Hematopoietic multipotent progenitor cell treated with erythropoietin and hydrocortisone succinate and interleukin-3 and kit ligand, for 15 days (in vitro differentiated cells): ENCODE data around the gene TATDN3.
"Not testable (repeated sequence)": the region's sequence is repeated elsewhere in the genome, so short reads cannot be mapped to it uniquely, and the experiment has no call there.

ENCODE experiments used
- DNase-seq: peaks from one replicate; pipeline ENCODE4 v3.0.0-alpha.2; 2015; ENCODE audit warnings: low spot score

The TATDN3 gene

DNA sequence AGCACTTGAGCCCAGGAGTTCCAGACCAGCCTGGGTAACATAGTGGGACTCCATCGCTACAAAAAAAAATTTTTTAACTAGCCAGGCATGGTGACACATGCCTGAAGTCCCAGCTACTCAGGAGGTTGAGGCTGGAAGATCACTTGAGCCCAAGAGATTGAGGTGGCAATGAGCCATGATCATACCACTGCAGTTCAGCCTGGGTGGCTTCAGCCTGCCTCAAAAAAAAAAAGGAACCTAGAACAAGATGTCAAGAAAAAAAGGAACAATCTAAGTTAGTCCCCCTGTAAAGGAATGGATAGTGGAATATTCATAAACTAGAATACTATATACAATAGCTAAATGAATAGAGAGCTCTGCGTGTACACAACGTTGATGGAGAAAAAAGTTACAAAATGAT lies 14.5 kb upstream of the TATDN3 start:
- DNase-seq = no peak

DNA sequence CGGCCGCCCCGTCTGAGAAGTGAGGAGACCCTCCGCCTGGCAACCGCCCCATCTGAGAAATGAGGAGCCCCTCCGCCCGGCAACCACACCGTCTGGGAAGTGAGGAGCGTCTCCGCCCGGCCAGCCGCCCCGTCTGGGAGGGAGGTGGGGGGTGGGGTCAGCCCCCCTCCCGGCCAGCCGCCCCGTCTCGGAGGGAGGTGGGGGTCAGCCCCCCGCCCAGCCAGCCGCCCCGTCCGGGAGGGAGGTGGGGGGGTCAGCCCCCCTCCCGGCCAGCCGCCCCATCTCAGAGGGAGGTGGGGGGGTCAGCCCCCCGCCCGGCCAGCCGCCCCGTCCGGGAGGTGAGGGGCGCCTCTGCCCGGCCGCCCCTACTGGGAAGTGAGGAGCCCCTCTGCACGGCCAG lies 12.6 kb upstream of the TATDN3 start:
- not testable (repeated sequence) for DNase-seq

DNA sequence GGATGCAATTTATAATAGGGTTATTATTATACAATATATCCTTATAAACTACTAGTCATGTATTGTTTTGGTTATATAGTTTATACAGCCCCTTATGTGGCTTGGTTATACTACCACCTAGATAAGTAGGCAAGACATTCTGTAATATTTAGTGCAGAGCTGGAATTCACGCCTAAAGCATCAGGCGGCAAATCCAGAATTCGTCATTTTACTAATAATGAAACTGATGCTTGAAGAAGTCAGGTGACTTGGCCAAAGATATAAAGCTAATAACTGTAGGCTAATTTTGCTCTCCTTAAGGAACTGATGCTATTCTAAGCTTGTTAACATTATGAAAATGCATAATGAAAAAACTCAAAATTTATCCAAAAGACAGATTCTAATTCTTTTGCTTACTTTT lies 10.9 kb upstream of the TATDN3 start:
- no peak for DNase-seq

DNA sequence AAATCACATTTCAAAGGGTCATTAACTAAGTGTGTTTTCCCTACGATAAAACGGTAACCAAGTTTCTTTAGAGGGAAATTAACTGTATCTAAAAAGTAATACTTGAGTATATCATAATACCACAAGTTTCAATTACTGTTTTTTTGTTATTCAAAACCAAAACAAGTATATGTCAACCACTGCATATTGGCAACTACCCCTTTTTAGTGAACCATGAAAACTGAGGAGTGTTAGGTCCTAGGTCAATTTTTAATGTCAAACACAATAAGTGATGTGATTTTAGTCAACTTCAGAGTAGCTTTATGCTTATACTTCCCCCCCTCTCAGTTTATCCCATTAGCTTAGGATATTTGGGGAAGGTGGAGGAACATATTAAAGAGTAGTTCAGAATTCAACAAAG lies 10.5 kb upstream of the TATDN3 start:
- no peak for DNase-seq

DNA sequence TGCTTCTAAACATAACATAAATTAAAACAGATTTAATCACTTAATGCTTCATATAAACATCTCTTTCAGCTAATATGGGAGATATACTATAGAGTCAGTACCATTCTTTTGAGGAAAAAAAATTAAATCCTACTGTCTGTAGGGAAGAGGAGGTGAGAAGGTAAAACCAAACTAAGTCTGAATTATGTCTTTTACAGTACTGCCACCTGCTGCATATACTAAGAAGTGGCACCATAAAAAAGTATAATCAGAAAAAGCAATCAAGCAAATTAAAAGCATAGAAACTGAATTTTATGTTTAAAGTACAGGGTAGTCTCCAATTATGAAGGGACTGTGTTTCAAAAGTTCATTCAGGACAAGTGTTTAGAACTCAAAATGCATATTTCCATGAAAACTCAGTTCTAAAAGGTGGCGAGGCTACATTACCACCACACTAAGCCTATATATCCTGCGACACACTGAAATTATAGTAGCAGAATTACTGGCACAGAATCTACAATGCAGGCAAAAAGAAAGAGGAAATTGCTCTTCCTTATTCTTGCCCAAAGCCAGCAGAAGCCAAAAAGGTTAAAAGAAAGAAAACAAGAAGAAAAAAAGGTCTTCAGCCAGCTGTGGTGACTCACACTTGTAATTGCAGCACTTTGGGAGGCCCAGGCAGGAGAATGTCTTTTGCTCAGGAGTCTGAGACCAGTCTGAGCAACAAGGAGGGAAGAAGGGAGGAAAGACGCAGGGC lies 9.1 kb upstream of the TATDN3 start:
- DNase-seq = peak; percentile 31

DNA sequence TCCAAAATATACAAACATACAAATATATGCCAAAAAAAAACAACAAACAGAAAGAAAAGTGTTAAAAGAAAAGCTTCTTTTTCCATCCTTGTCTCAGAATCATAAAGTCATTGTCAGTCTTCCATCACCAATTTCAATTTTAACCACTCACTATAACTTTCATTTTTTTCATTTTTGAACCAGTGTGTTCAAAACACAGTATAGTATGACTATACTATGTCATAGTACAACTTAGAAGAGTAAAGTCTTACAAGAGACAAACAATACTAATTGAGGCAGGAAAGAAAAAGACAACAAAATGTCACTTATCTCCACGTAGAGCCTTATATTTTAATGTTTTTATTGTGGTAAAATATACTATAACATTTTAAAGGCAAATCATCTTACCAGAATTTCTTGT lies 7.7 kb upstream of the TATDN3 start:
- DNase-seq = no peak

DNA sequence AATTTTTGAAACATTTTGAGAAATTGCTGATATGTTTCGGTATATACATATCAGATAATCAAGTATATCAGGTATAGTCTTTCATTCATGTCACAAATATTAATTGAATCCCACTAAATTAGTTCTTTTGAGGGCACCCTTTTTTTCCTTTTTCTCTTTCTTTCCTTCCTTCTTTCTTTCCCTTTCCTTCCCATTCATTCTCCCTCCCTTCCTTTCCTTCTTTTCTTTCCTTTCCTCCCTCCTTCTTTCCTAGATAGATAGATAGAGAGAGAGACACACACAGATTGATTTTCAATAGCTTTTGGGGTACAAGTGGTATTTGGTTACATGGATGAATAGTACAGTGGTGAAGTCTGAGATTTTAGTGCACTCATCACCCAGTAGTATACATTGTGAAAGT lies 5.8 kb upstream of the TATDN3 start:
- no peak for DNase-seq

DNA sequence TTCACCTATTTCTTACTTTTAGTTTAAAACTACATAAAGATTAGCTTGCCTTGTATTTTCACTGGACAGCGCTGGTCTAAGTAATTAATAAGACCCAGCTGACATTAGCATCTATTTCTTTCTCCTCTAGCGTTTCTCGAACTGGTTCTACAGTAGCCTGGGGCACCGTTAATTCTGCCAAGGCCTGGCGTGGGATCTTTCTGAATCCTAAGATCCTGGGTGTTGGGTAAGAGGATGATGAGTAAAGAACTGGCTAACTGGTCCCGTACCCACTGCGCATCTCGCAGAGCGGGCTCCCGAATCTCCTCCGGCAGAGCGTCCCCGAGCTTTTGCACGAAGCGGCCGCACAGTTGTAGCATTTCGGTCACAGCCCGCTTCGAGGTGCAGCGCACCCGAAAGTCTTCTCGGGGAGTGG lies 426 bp upstream of the TATDN3 start:
- no peak for DNase-seq

DNA sequence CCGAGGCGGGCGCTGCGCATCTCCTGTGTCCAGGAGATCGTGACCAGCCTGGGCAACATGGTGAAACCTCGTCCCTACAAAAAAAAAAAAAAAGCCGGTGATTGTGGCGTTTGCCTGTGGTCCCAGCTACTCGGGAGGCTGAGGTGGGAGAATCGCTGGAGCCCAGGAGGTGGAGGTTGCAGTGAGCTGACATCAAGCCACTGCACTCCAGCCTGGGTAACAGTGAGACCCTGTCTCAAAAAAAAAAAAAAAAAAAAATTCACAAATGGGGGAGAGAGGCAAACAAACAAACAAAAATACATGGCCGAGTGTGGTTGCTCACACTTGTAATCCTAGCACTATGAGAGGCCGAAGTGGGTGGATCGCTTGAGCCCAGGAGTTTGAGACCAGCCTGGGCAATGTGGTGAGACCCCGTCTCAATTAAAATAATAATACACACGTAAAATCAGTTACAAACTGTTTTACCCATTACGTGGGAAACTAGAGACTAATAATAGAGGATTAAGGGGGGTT lies 758 bp downstream of the TATDN3 start:
- DNase-seq = no peak

DNA sequence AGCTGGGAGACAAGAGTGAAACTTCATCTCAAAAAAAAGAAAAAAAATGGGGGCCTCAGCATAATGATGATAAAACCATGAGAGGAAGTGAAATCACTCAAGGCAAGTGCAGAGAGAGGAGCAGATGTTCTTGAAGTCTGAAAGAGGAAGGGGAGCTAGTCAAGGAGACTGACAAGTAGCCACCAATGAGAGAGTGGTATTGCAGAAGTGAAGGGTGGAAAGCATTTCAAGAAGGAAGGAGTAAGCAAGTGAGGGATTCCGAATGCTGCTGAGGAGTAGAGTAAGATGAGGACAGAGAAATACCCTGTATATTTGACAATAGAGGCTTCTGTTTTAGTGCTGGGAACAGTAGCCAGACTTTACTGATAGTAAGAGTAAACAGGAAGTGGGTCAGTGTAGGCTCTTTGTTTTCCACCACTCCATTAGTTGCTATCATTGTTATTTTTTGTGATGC lies 2.9 kb downstream of the TATDN3 start:
- no peak for DNase-seq

DNA sequence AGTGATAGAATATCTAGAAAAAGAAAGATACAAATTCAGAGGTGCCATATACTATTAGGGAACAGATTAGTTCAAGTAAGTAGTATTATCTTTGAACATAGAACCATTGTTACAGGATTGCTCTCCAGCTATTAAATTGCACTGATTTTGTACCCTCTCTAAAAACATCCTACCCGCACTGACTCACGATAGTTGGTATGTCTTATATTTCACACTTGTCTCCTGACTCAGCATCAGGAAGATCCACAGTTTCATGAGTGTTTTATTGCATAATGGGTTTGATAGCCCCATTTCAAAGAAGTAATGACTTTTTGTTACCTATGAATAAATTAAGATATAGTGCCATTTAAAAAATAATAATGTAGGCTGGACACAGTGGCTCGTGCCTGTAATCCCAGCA lies 6.0 kb downstream of the TATDN3 start:
- no peak for DNase-seq

DNA sequence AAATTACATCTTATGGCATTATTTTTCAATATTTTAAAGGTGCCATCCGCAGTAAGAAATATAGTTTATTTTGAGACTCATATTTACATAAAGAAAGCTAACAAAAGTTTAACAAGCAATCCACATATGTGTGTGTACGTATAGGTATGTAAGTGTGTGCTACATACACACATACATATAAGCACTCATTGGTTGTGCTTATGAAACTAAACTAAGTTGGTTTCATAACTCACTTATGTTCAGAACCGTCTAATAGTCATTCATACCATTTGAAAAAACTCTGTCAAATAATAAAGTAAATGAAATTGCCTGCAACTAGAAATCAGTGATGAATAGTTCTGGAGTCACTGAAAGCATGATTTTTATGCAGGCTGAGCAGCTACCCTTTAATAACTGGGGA lies 14.1 kb downstream of the TATDN3 start:
- DNase-seq = no peak

DNA sequence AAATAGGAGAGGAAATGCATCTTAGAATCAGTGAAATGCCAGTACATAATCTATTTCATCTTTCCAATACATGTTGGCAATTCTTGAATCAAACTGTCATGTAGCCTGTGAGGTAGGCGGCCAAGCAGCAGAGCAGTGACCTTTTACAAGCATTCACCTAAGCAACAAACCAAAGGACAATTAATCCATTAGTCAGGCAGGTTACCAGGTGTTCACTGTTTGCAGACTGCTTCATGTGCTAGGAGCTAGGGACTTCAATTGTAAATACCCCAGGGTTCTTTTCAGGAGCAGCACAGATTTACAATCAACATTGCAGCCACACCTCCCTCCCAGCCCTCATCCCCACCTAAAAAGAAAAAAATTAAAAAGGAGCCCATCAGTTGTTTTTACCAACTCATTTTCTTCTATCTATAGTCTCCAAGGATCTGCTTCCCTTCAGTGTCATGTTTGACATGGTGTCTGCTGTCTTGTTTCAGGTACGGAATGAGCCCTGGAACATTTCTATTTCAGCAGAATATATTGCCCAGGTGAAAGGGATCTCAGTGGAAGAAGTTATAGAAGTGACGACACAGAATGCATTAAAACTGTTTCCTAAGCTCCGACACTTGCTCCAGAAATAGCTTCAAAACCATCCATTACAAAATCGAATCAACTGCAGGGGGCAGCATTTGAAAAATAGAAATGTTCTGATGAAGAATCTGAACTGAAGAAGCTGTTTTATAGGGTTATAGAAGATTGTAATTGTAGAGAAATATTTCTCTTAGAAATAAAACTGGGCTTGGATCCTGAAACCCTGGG lies 23.0 kb downstream of the TATDN3 start:
- DNase-seq = peak; percentile 26

DNA sequence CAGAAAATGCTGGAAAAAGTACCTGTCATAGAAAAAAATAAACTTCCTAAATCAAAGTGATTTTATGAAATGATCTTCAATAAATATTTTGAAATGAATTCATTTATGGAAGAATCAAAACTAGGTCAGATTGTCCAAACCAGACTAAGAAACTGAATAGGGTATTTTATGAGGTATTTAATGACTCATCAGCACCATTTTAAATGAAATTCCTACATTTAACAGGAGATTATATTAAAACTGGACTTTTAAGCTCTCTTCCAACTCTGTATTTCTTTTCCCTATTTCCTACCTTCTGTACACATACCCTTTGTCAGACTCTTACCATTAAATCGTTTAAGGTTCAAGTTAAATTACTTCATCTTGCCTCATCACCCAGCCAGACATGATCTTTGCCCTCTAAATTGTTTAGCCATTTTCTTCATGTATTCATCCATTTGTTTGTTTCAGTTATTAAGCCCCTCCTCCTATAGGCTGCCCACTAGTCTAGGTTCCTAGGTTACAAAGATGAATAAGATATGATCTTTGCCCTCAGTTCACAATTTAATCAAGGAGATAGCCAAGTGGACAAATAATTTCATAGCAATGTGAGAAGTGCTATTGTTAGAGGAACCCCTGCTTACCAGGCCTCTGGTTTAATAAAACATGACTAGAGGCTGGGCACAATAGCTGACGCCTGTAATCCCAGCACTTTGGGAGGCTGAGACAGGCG lies 25.0 kb downstream of the TATDN3 start:
- no peak for DNase-seq

DNA sequence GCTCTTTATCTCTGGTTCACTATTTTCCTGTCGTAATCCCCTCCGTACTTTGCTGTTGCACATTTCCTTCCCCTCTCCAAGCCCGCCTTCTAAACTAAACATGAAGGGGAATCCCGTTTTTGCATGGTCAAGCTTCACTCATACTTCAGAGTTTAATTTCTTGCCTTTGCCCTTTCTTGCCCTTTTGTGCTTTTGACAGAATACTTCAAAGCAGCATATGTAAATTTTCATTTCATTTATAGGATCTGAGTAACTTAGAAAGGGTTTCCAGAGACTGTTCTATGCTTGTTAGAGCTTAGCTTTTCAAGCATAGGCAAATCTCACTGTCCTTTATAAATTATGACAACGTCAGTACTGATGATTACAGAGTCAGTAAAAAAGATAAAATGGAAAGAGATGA lies 28.0 kb downstream of the TATDN3 start:
- no peak for DNase-seq

DNA sequence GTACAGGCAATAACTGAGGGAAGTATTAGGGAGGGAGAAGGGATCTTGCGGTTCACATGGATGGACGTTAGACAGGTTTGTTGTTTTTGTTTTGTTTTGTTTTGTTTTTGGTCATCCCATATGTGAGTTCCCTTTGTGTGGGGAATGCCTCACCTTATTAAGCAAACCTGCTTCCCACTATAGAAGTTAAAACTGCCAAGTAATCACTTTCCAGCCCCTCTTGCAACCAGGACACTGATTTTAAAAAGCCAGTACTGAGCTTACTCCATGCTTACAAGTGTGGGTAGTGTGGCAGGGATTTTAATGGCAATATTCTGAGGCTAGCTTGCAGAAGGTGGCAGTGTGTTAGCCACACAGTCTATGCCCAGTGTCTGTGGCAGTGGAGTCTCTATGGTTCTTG lies 29.3 kb downstream of the TATDN3 start:
- no peak for DNase-seq

DNA sequence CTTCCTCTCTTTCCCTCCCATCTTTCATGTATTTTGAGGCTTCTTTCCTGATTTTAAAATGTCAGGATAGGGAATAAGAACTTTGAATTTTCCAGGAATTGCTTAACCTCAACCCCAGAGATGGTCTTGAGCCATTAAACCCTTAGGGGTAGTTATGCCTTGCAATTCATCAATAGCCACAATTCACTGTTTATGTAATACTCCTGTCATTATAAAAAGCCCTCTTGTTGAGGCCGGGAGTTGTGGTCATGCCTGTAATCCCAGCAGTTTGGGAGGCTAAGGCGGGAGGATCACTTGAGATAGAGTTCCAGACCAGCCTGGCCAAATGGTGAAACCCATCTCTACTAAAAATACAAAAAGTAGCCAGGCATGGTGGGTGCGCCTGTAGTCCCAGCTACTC lies 31.3 kb downstream of the TATDN3 start:
- no peak for DNase-seq

DNA sequence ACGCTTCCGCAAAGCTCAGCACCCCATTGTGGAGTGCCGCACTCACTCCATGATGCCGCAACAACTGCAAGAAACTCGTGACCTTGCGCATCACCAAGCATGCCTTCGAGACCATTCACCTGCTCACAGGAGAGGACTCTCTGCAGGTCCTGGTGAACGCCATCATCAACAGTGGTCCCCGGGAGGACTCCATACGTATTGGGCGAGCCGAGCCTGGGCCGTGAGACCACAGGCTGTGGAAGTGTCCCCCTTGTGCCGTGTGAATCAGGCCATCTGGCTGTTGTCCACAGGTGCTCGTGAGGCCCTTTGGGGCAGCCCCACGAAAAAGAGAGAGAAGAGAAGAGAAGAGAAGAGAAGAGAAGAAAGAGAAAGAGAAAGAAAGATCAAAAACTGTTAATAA lies 32.5 kb downstream of the TATDN3 start:
- no peak for DNase-seq

DNA sequence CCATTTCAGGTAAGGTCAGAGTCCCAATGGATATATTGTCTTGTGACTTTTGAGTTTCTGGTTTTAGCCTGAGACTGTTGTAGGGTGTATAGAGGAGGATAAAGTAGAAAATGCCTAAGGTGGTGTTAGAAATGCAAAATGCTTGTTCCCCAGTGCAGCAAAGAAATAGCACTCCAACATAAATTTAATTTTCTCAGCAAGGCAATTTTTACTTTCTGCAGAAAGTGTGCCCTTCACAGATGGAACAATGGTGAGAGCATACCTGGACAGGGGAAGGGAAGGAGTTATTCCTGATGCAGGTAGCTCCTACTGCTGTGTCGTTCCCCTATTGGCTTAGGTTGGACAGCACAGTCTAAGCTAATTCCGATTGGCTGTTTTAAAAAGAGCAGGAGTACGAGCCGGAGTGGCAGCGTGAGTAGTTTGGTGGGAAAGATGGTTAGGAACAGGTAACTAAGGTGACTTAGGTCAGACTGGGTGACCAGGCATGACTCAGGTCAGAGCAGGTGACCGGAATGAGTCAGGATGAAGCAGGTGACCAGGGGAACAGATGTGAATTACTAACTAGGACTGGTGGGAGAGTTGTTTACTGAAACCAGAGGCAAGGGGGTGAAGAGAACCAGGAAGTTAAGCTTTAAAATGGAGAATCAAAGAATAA lies 34.2 kb downstream of the TATDN3 start:
- DNase-seq = no peak

DNA sequence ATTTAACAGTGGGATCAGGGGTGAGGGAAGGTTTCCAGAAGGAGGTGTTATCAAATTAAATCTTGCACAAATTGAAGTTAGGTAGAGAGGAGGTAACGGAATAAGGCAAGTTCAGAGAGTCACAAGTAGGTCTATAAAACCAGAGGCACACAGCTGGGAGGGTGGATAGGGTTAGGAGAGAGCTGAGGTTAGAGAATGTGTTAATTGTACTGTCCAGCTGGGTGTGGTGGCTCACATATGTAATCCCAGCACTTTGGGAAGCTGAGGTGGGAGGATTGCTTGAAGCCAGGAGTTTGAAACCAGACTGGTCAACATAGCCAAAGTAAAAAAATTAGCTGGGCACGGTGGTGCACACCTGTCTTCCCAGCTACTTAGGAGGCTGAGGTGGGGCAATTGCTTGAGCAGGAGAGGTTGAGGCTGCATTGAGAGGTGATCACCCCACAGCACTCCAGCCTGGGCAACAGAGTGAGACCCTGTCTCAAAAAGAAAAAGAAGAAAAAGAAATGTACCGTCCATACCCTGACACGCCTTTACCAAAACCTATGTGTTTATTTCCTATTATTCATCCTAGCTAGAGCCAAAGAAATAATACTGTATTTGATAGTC lies 35.6 kb downstream of the TATDN3 start:
- DNase-seq = no peak

DNA sequence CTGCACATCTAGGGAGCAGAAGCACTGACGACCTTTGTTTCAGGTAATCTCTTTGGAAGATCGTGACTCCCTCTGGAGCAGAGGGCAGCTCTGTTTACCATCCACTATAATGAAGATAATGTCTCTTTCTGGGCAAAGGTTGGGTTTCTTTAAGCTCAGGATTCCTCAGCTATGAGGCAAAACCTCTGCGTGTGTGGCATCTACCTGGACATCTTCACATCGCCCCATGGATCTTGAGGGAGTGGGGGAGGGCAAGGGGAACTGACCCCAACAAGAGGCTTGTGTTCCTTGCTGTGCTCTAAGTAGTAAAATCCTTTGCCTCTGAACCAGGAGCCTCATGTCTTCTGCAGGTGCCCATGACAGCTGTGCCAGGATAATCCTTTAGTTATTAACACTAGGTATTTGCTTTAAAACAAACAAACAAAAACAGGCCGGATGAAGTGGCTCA lies 36.2 kb downstream of the TATDN3 start:
- no peak for DNase-seq

DNA sequence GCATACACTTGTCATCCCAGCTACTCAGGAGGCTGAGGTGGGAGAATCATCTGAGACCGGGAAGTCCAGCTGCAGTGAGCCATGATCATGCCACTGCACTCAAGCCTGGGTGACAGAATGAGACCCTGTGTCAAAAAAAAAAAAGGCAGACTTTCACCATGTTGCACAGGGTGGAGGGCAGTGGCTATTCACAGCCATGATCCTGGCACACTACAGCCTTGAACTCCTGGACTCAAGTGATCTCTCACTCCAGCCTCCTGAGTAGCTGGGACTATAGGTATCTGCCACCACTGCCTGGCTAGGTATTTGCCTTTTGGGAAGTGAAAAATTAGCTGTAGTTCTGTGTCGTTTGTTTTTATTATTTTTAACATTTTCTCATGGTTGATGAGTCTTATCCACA lies 36.7 kb downstream of the TATDN3 start:
- no peak for DNase-seq
